ENCODE measurements around the gene SLC25A46.
"Not testable (repeated sequence)": the region's sequence is repeated elsewhere in the genome, so short reads cannot be mapped to it uniquely, and the experiment has no call there.

The SLC25A46 gene

DNA sequence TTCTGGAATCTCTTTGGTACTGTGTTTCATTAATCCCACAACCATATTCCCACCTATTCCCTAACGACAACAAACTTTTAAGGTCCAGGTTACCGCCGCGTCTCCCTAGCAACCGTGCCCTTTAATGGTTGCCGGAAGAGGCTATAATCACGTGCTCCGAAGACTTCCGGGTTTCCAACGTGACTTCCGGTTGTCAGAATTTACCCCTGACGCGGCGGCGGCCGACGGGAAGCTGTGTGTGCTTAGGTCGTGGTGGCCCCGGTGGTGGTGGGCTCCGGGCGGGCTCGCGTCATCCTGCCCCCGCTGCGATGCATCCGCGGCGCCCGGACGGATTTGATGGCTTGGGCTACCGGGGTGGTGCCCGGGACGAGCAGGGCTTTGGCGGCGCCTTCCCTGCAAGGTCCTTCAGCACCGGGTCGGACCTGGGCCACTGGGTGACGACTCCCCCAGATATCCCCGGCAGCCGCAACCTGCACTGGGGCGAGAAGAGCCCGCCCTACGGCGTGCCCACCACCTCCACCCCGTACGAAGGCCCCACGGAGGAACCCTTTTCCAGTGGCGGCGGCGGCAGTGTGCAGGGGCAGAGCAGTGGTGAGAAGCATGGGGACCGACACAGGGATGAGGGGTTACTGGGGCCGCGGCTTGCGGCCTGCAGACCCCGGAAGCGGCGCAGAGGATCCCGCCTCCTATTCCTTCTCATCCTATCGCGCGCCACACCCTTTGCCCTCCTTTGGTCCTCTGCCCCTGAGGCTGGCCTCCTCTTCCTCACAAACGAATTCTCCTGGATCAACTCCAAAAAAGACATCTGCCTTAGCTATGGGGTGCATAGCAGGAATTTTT, at the start of gene SLC25A46:
TSS of gene SLC25A46 (plus strand) at position 196 of the 840 bp plus-strand sequence. CDS start at position 309, 113 bp downstream.
- peak; percentile 45 for DNase-seq

- DNase-seq = not testable (repeated sequence)
Observed at GRCh38 chr5:110690587-110690986, 48.2 kb upstream of the SLC25A46 start.

DNA sequence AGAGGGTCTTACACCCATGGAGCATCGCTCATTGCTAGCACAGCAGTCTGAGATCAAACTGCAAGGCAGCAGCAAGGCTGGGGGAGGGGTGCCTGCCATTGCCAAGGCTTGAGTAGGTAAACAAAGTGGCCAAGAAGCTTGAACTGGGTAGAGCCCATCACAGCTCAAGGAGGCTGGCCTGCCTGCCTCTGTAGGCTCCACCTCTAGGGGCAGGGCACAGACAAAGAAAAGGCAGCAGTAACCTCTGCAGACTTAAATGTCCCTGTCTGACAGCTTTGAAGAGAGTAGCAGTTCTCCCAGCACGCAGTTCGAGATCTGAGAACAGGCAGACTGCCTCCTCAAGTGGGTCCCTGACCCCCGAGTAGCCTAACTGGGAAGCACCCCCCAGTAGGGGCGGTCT, 46.1 kb upstream of the SLC25A46 start:
- not testable (repeated sequence) for DNase-seq

DNA sequence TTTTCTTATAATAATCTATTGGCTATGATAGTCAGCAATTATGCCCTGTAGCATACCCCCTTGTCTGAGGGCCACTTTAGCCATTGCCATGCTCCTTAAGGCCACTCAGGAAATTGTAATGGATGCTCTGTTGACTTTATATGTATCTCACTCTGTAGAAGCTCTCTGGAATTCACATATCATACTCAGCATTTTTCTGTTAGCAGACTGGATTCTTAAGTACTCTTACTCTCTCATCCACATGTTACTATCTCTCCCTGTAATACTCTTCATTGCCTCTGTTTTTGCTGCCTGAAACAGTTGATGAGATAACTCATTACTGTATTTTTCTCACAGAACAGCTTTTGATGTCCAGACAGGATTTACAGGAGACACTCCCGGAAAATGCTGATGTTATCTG, 36.5 kb upstream of the SLC25A46 start:
- no peak for DNase-seq

GRCh38 chr5:110702704-110703103, 36.1 kb upstream of the SLC25A46 start:
- no peak for DNase-seq

GRCh38 chr5:110703481-110703880, 35.3 kb upstream of the SLC25A46 start:
- no peak for DNase-seq

GRCh38 chr5:110705349-110705748, 33.5 kb upstream of the SLC25A46 start:
- DNase-seq = no peak

GRCh38 chr5:110707260-110707844, 31.5 kb upstream of the SLC25A46 start:
- DNase-seq = no peak

DNA sequence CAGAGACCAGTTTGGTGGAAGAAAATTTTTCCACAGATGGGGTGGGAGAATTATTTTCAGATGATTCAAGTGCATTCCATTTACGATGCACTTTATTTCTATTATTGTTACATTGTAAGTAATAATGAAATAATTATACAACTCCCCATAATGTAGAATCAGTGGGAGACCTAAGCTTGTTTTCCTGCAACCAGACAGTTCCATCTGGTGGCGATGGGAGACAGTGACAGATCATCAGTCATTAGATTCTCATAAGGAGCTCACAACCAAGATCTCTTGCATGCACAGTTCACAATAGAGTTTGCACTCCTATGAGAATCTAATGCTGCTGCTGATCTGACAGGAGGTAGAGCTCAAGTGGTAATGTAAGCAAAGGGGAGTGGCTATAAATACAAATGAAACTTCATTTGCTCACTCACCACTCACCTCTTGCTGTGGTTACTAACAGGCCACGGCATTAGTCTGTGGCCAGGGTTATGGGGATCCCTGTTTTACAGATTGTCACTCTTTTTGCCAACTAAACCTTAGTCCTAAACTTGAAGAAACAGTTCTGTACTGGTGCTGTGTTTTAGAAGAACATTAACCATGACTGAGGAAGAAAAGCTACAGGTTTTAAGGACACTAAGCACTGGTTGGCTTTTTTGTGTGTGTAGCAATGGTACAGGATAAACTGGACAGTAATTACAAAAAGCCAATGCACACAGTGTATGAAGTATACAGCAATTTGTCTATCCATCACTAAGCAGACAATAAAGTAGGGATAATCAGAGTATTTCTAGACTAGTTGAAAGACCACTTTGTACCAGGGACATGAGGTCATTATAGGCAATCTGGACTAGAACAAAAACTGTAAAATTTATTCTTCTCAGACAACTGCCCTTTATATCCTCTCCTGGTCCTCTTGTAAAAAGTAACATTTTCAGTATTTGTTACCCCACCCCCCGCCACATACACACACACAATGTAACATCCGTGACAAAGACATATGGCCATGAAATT, 22.3 kb upstream of the SLC25A46 start:
- DNase-seq = no peak

DNA sequence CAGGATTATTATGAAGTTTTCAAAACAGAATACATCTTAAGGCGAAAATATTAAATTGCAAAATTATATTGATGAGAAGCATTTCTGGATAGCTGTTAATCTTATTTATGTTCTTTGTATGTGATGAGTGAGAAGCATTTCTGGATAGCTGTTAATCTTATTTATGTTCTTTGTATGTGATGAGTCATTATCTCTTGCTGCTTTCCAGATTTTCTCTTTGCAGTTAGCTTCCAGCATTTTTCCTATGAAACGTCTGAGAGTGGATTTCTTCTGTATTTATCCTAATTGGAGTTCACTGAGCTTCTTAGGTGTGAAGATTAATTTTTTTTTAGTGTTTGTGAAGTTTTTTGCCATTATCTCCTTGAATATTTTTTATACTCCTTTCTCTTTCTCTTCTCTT, 20.5 kb upstream of the SLC25A46 start:
- no peak for DNase-seq

DNA sequence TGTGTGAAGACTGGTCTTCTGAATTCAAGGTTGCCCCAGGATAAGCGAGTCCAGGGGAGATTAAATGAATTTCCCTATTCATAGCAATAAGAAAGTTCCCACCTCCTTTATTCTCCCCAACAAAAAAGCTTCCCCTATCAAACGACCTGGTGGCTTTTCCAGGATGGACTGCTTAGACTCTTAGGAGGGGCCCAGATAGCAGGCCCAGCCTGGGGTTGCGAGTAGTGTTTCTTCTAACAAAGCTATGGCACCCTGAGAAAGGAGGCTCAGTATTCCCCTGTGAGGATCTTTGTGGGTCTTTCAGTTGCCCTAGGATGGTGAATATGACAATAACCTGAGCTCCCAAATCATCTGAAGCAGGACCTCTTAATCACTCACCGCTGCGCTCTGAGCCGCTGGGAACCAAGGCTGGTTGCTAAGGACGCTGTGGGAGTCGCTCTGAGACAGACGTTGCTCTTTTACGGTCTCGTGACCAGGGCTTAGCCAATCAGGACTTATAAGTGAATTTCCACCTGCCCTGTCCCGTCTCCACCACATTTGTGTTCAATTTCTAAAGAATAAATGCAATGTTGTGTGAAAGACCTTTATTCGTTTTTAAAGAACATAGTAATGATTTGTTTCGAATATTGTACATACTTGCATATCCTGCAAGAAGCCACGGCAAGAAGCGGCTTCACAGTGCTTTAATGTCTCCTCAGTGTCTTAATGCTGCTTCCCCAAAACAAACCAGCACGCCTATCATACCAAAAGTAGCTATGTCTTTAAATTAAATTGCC, 12.4 kb upstream of the SLC25A46 start, which contains the start of gene TMEM232:
TSS of gene TMEM232 (minus strand) at position 423 of the 776 bp plus-strand sequence. CDS start 59,319 bp downstream, outside the sequence.
- DNase-seq = no peak

- DNase-seq = no peak
Observed at GRCh38 chr5:110727025-110727314, 11.8 kb upstream of the SLC25A46 start.

GRCh38 chr5:110731499-110731898, 7.3 kb upstream of the SLC25A46 start:
- not testable (repeated sequence) for DNase-seq

DNA sequence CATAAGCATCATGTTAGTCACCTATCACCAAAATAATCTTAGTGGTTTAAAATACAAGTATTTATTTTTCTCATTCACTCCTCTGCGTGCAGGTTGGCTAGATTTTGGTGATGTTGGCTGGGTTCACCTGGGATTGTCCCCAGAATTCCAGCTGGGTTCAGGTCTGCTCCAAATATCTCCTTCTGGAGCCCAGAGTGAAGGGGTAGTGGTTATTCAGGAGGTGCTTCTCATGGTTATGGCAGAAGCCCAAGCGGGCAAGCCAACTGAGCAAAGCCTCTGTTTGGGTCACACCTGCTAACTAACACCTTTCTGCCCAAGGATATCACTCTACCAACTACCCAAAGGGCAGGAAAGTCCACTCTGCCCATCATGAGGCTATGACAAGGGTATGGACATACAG, 4.7 kb upstream of the SLC25A46 start:
- no peak for DNase-seq

- DNase-seq = no peak
Observed at GRCh38 chr5:110735556-110735955, 3.3 kb upstream of the SLC25A46 start.

GRCh38 chr5:110736753-110737152, 2.1 kb upstream of the SLC25A46 start:
- no peak for DNase-seq

- DNase-seq = no peak
Observed at GRCh38 chr5:110738503-110738811, 350 bp upstream of the SLC25A46 start.

DNA sequence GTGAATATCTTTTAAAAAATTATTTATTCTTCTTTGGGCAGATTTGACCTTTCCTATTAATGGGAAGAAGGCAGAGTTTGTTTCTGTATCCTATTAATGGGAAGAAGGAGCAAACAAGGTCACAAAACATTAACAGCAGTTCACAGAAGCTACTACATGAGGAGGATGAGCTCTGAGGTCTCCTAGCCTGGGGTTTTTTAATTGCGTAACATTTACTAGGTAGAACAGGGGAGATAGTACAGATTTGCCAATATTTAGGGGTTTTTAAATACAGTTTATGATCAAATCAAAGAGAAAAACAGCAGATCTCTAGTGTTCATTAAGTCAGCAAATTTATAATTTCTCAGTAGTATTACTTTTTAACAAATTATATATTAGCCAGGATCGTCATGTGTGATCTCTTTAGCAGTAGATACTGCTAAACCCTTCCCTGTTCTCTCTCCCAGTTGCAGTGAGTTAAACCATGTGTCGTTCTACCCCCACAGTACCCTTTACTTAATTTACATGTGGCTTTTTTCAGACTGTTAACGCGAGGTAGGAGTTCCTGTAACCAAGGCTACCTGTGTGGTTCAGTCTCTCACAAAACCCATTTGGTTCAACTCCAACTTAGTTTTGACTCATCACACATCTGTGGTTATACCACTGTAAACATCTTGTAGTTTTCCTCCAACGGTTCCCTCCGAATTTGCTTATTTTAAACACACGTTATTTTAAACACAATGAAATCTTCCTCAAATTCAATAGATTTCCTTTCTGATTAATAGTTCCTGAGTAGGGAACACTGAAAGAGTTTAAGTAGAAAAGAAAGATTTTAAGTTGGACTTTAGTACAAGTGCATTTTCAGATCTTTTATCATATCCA, 13.3 kb downstream of the SLC25A46 start:
- DNase-seq = no peak

DNA sequence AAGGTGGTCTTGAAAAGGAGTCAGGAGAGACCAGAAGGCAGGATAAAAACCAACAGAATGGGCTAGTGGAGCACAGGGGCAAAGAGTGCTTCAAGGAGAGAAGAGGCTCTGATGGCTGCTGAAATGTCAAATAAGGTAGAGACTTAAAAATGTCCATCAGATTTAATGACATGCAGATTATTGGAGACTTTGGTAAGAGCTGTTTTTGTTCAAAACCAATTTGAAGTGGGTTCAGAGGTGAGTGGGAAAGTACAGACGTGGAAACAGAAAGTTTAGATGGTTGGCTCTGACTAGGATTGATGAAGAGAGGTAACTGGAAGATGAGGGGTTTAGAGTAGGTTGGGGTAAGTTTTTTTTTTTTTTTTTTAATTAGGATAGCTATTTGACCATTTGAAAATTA, 14.1 kb downstream of the SLC25A46 start:
- no peak for DNase-seq

GRCh38 chr5:110753600-110753999, 14.8 kb downstream of the SLC25A46 start:
- DNase-seq = no peak

DNA sequence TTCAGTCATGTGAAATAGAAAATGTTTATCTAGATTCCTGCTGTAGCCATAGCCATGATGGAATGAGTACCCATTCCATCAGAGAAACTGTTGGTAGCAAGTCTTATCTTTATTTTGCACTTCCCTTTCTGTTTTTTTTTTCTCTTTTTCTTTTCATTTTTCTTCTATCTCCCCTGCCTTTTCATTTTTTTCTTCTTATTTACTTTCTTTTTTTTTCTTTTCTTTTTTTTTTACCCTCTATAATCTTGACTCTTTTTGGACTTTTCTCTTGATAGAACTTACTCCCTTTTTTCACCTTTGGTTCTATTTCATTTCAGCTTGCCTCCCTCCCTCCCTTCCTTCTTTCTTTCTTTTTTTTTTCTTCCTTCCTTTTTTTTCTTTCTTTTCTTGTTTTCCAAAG, 15.4 kb downstream of the SLC25A46 start:
- no peak for DNase-seq
